Cardiac muscle cell (in vitro differentiated cells and primary cell): ENCODE results near the gene TUT7. TPM values are rescaled to one million over a fixed set of nuclear protein-coding genes. Genes with fewer than 3 reads are reported as not detected.

Experiments used
- DNase-seq, 2 donors: peaks; one replicate each; pipeline versions ENCODE4 v3.0.0 to v3.0.0-alpha.2; 2010 to 2017; ENCODE audit warnings: low read depth in 1 of 2, low spot score in 1 of 2
- H3K27ac ChIP-seq: fragments of 200-600 bp; sonication (generic); 2 replicates; pipeline ENCODE4 v1.5.1; 2016
- H3K27me3 ChIP-seq: fragments of 200-600 bp; sonication (generic); 2 replicates; pipeline ENCODE4 v1.6.0; 2016; ENCODE audit warnings: control low read depth
- H3K36me3 ChIP-seq: fragments of 200-600 bp; sonication (generic); 2 replicates; pipeline ENCODE4 v1.5.1; 2016; ENCODE audit warnings: control low read depth
- H3K4me1 ChIP-seq: fragments of 200-600 bp; sonication (generic); 2 replicates; pipeline ENCODE4 v1.8.1; 2017; ENCODE audit warnings: low read depth, mild to moderate bottlenecking, mixed run types
- H3K4me3 ChIP-seq: fragments of 200-600 bp; sonication (generic); 2 replicates; pipeline ENCODE4 v1.5.1; 2016; ENCODE audit warnings: mild to moderate bottlenecking
- H3K9me3 ChIP-seq: fragments of 200-600 bp; sonication (generic); 2 replicates; pipeline ENCODE4 v1.5.1; 2017; ENCODE audit warnings: low read depth, mild to moderate bottlenecking, control low read depth
- polyA plus RNA-seq: library from polyadenylated mRNA; unstranded; fragments of >200 nt; fragmentation: Nextera tagmentation; extraction: Ambion mirVana; gene quantifications from 2 replicates; pipeline ENCODE4 v1.2.1, GENCODE V29; 2016
- total RNA-seq: library from RNA; depleted of rRNA; stranded (reverse); fragments of >200 nt; gene quantifications from 2 replicates; pipeline ENCODE4 v1.2.3, GENCODE V29; 2016
- TF ChIP-seq, protein P1 (sequence below): IDR thresholded peaks from 2 replicates; pipeline ENCODE4 v1.5.1; 2012; ENCODE audit warnings: low read depth, mild to moderate bottlenecking, low read length

TUT7 gene
- total and polyA plus RNA-seq, 2 experiments from 2014 or later = 10.3 to 16.4 TPM

DNA sequence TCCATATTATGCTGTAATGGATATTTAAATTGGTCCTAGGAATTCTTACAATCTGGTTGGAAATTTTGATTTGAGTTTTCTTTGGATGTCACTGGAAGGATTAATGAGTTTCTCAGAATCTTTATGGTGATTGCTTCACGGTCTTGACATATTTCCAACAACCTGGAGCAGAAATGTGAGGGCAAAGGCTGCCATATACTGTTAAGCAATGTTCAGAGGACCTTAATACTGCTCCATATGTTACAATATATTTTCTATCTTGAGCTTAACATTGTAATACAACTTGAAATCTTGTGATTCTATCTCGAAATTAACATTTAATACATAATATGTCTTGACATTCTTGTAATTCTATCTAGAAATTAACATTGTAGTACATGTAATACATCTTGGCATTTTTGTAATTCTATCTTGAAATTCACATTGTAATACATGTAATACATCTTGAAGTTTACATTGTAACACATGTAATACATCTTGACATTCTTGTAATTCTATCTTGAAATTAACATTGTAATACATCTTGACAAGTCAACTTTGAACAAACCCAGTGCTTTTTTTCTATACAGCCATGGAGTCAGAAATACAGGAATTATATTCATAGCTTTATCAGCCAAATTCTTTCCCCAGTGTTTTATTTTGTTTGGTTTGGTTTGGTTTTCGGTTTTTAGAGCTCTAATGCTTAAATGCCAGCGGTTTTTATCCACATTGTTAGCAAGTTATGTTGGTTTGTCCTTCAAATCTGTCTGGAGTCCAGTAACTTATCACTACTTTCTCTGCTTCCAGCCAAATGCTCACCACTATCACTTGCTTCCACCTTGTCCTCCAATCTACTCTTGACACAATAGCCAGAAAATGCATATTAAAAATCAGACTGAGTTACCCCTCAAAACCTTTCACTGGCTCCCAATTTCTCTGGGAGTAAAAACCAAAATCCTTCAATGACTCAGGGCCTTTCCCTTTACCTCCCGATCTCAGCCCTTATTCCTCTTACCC is 3.0 kb upstream of the TUT7 start:
- Histone ChIP-seq H3K4me3 (no peak overlapping the region), H3K9me3 (no peaks in the 10 kb centered on the region), H3K4me1 (peaks cover 10% of the 10 kb centered on the region), H3K27me3 (no peaks in the 10 kb centered on the region), H3K27ac (no peak overlapping the region), H3K36me3 (peaks cover 3% of the 10 kb centered on the region)
- peak in 1 of 2 donors; percentile 41 for DNase-seq
- TF ChIP-seq, protein P1, sequence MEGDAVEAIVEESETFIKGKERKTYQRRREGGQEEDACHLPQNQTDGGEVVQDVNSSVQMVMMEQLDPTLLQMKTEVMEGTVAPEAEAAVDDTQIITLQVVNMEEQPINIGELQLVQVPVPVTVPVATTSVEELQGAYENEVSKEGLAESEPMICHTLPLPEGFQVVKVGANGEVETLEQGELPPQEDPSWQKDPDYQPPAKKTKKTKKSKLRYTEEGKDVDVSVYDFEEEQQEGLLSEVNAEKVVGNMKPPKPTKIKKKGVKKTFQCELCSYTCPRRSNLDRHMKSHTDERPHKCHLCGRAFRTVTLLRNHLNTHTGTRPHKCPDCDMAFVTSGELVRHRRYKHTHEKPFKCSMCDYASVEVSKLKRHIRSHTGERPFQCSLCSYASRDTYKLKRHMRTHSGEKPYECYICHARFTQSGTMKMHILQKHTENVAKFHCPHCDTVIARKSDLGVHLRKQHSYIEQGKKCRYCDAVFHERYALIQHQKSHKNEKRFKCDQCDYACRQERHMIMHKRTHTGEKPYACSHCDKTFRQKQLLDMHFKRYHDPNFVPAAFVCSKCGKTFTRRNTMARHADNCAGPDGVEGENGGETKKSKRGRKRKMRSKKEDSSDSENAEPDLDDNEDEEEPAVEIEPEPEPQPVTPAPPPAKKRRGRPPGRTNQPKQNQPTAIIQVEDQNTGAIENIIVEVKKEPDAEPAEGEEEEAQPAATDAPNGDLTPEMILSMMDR = no peak

DNA sequence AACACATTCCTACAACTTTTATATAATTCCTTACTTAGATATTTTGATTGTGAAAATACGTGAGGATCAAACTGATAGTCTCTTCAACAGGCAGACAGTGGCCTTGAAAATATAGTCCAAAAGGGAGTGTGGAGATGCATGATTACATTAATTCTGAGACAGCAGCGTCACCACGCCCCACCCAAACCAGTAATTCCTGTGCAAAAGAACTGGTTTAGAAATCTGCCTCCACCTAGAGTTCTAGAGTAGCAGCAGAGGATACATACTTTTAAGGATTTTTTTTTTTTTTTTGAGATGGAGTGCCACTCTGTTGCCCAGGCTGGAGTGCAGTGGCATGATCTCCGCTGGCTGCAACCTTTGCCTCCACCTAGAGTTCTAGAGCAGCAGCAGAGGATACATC is 1.6 kb upstream of the TUT7 start:
- TF ChIP-seq, protein P1 = no peak
- Histone ChIP-seq H3K9me3 (no peaks in the 10 kb centered on the region), H3K27ac (no peak overlapping the region), H3K27me3 (no peaks in the 10 kb centered on the region), H3K4me3 (no peak overlapping the region), H3K36me3 (peaks cover 4% of the 10 kb centered on the region), H3K4me1 (peaks cover 10% of the 10 kb centered on the region)
- DNase-seq = no peak

DNA sequence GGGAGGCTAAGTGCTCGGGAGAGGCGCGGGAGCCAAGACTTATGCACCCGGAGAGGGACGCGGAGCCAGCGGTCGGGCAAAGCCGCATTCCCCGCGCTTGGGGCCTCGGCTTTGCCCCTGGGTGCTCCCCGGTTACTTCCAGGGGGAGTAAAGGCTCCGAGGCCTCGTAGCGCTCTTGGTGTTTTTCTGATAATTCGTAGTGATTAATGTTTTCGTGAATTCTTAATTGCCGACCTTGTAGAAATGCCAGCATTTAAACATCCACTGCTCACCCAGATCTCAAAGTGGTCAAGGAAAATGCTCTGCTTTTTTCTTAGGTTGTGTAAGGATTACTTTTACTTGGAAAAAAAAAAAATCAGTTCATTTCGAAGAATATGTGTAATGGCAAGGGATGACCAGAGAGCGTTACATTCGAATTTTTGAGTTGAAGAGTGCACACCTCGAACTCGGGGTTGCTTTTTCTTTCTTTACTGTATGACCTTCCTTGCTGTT is 654 bp upstream of the TUT7 start:
- H3K9me3 ChIP-seq = no peaks in the 10 kb centered on the region
- H3K27me3 ChIP-seq = no peaks in the 10 kb centered on the region
- peaks cover 10% of the 10 kb centered on the region for H3K4me1 ChIP-seq
- peak overlapping the region; percentile 92 for H3K4me3 ChIP-seq
- TF ChIP-seq, protein P1 = no peak
- peaks cover 4% of the 10 kb centered on the region for H3K36me3 ChIP-seq
- DNase-seq = peak in 1 of 2 donors; percentile 28
- peak overlapping the region; percentile 73 for H3K27ac ChIP-seq

DNA sequence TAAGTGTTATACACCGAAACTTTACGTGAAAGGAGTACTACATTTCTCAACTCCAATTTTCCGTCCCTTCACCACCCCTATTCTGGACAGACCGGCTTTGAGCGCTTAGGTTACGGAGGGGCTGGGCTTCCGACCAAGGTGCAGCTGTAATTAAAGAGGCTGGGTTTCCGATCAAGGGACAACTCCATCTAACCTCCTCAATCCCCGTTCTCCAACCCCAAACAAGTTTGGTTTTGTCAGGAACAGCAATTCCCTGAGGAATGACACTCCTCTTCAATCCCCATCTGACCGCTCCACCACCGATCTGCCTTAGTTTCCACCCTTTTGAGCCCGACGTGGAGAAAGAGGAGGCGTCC is 577 bp downstream of the TUT7 start:
- Histone ChIP-seq H3K9me3 (no peaks in the 10 kb centered on the region), H3K4me1 (peaks cover 10% of the 10 kb centered on the region), H3K27me3 (no peaks in the 10 kb centered on the region), H3K4me3 (peak overlapping the region; percentile 92), H3K36me3 (peaks cover 4% of the 10 kb centered on the region), H3K27ac (peak overlapping the region; percentile 84)
- TF ChIP-seq, protein P1 = no peak
- peak; percentile 31 to 53 for DNase-seq

DNA sequence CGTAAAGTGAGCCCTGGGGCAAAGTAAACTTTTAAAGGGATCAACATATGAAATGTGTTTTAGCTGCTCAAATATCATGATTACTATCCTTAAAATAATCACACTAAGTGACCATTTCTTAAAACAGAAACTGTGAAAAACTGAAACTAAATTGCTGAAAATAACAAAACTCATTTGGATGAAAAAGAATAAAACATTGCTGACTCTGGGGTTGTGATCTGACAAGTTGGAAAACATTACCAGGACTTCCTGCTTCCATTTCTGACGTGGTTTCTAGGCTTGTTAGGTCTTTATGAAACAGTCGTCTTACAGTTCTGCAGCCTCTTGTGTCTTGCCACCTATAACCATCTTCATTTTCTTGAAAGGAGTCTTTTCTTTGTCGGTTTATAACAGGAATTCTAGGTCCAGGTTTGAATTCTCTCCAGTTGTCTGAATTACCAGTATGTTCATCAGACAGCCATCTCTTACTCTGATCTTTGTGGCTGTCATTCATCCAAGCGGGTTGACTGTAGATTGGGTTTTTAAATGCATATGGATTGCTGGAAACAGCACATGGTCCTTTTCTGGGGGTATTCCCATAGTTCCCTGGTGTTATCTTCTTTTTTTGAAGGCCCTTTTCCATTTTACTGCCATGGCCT is 1.7 kb downstream of the TUT7 start:
- peaks cover 10% of the 10 kb centered on the region for H3K4me1 ChIP-seq
- peak overlapping the region; percentile 92 for H3K4me3 ChIP-seq
- H3K27me3 ChIP-seq = no peaks in the 10 kb centered on the region
- no peaks in the 10 kb centered on the region for H3K9me3 ChIP-seq
- H3K27ac ChIP-seq = no peak overlapping the region
- peak in 1 of 2 donors; percentile 36 for DNase-seq
- H3K36me3 ChIP-seq = peaks cover 4% of the 10 kb centered on the region
- TF ChIP-seq, protein P1 = no peak
